GM19452 (cell line): ENCODE data around the gene GSK3A.

Source experiments
- ATAC-seq: cut with Tn5 transposase; IDR thresholded peaks from one replicate; pipeline ENCODE4 v1.9.1; 2021; ENCODE audit not compliant: unreplicated experiment

The GSK3A gene

GRCh38 chr19:42249769-42250168 is 7.4 kb upstream of the GSK3A start:
- ATAC-seq = no peak

- ATAC-seq = no peak
These were observed 6.8 kb upstream of the GSK3A start for GRCh38 chr19:42249149-42249750.

GRCh38 chr19:42248270-42249148 is 6.1 kb upstream of the GSK3A start:
- ATAC-seq = no peak

GRCh38 chr19:42247640-42248199 is 5.3 kb upstream of the GSK3A start:
- no peak for ATAC-seq

- no peak for ATAC-seq
These were observed 4.7 kb upstream of the GSK3A start for GRCh38 chr19:42246922-42247639.

- ATAC-seq = no peak
These were observed 3.9 kb upstream of the GSK3A start for GRCh38 chr19:42246143-42246921.

- no peak for ATAC-seq
These were observed 2.8 kb upstream of the GSK3A start for GRCh38 chr19:42245231-42245630.

- ATAC-seq = peak; percentile 36
These were observed 2.2 kb upstream of the GSK3A start for GRCh38 chr19:42244347-42245220.

GRCh38 chr19:42242069-42242511 is 312 bp downstream of the GSK3A start:
- ATAC-seq = peak; percentile 1

- no peak for ATAC-seq
These were observed 1.1 kb downstream of the GSK3A start for GRCh38 chr19:42241279-42241678.

- no peak for ATAC-seq
These were observed 2.7 kb downstream of the GSK3A start for GRCh38 chr19:42239544-42240220.

- ATAC-seq = no peak
These were observed 7.2 kb downstream of the GSK3A start for GRCh38 chr19:42235181-42235580.

GRCh38 chr19:42234364-42234763 is 8.0 kb downstream of the GSK3A start:
- ATAC-seq = no peak

GRCh38 chr19:42233678-42234292 is 8.6 kb downstream of the GSK3A start:
- ATAC-seq = no peak

- ATAC-seq = no peak
These were observed 9.3 kb downstream of the GSK3A start for GRCh38 chr19:42233106-42233505.

- ATAC-seq = no peak
These were observed 10.0 kb downstream of the GSK3A start for GRCh38 chr19:42232435-42232834.

- ATAC-seq = no peak
These were observed 11.8 kb downstream of the GSK3A start for GRCh38 chr19:42230571-42230970.

GRCh38 chr19:42229855-42230351 is 12.5 kb downstream of the GSK3A start:
- ATAC-seq = no peak
